ENCODE measurements around the gene GOLGA6A.
"Not testable (repeated sequence)": the region's sequence is repeated elsewhere in the genome, so short reads cannot be mapped to it uniquely, and the experiment has no call there.

The GOLGA6A gene

GRCh38 chr15:74082450-74082849 is at the start of gene GOLGA6A:
GOLGA6A (minus strand) TSS chr15:74082550; CDS start chr15:74082509, 41 bp downstream.
- FAIRE-seq, result not testable (repeated sequence)

GRCh38 chr15:74131628-74132413 is 49.5 kb upstream of the GOLGA6A start:
- no peak for FAIRE-seq

- no peak for FAIRE-seq
These were observed 48.7 kb upstream of the GOLGA6A start for GRCh38 chr15:74130849-74131627.

- no peak for FAIRE-seq
These were observed 48.0 kb upstream of the GOLGA6A start, which contains the start of gene ISLR2 for GRCh38 chr15:74130155-74130848. ISLR2 (plus strand) TSS chr15:74130586; CDS start chr15:74132755, 2,169 bp downstream.

GRCh38 chr15:74129586-74130154 is 47.3 kb upstream of the GOLGA6A start:
- no peak for FAIRE-seq

GRCh38 chr15:74128785-74129585 is 46.6 kb upstream of the GOLGA6A start:
- no peak for FAIRE-seq

GRCh38 chr15:74127954-74128784 is 45.8 kb upstream of the GOLGA6A start:
- no peak for FAIRE-seq

- no peak for FAIRE-seq
These were observed 45.1 kb upstream of the GOLGA6A start for GRCh38 chr15:74127255-74127953.

- no peak for FAIRE-seq
These were observed 42.4 kb upstream of the GOLGA6A start for GRCh38 chr15:74124759-74125158.

GRCh38 chr15:74124196-74124595 is 41.8 kb upstream of the GOLGA6A start:
- FAIRE-seq, result no peak

GRCh38 chr15:74123658-74124057 is 41.3 kb upstream of the GOLGA6A start:
- FAIRE-seq, result no peak

GRCh38 chr15:74123131-74123429 is 40.7 kb upstream of the GOLGA6A start:
- FAIRE-seq, result no peak

- FAIRE-seq, result no peak
These were observed 40.2 kb upstream of the GOLGA6A start for GRCh38 chr15:74122403-74123130.

GRCh38 chr15:74121858-74122257 is 39.5 kb upstream of the GOLGA6A start:
- FAIRE-seq, result no peak

- FAIRE-seq, result no peak
These were observed 38.7 kb upstream of the GOLGA6A start for GRCh38 chr15:74121039-74121438.

GRCh38 chr15:74120426-74120825 is 38.1 kb upstream of the GOLGA6A start:
- FAIRE-seq, result no peak

- FAIRE-seq, result no peak
These were observed 27.4 kb upstream of the GOLGA6A start for GRCh38 chr15:74109713-74110112.

GRCh38 chr15:74108611-74109010 is 26.3 kb upstream of the GOLGA6A start:
- FAIRE-seq, result not testable (repeated sequence)

- FAIRE-seq, result no peak
These were observed 25.8 kb upstream of the GOLGA6A start for GRCh38 chr15:74108111-74108510.
